IMR-90 (cell line): Measurements from ENCODE around the gene DNAJB12. TPM values are rescaled to one million over a fixed set of nuclear protein-coding genes. Genes with fewer than 3 reads are reported as not detected.

Experiments
- ATAC-seq: fragments of 200-7000 bp; cut with Tn5 transposase; 2 replicates; pipeline ENCODE4 v1.9.1; 2020; ENCODE audit warnings: low read depth, mild to moderate bottlenecking, moderate library complexity
- BruUV-seq: library from RNA; stranded (reverse); fragments of 400-500 nt; replicated peaks from 2 replicates; lab custom pipeline; 2021; lab: Mats Ljungman, UMichigan
- CTCF ChIA-PET: fragments of 300-600 bp; formaldehyde crosslinking; extraction: SDS; loops from one replicate; lab custom pipeline; 2021; ENCODE audit warnings: antibody characterized with exemption; lab: Yijun Ruan, JAX
- POLR2A ChIA-PET: fragments of 300-600 bp; sonication (Branson Sonifier 250); formaldehyde crosslinking; loops from one replicate; lab custom pipeline; 2022; ENCODE audit warnings: antibody characterized with exemption; ENCODE audit not compliant: unreplicated experiment; lab: Charles Lee
- DNase-seq: peaks from one replicate; pipeline ENCODE4 v3.0.0; 2013
- H2AFZ ChIP-seq: replicated peaks from 2 replicates; pipeline ENCODE3; 2013; ENCODE audit warnings: low read length, mild to moderate bottlenecking; ENCODE audit not compliant: poor library complexity
- H2AK5ac ChIP-seq: 2 replicates; pipeline ENCODE4 v1.6.1; 2013; ENCODE audit warnings: low read depth, low read length, inconsistent platforms
- H2AK9ac ChIP-seq: replicated peaks from 2 replicates; pipeline ENCODE3; 2013; ENCODE audit warnings: mild to moderate bottlenecking, low read depth, low read length, moderate library complexity; ENCODE audit not compliant: poor library complexity
- H2BK120ac ChIP-seq: 2 replicates; pipeline ENCODE4 v1.6.1; 2013; ENCODE audit warnings: low read depth, low read length, inconsistent platforms
- H2BK15ac ChIP-seq: 3 replicates; pipeline ENCODE4 v1.6.1; 2013; ENCODE audit warnings: low read depth, low read length, inconsistent platforms
- H2BK20ac ChIP-seq: 2 replicates; pipeline ENCODE4 v1.6.1; 2013; ENCODE audit warnings: low read depth, mild to moderate bottlenecking, inconsistent platforms, low read length, moderate library complexity
- H2BK5ac ChIP-seq: 2 replicates; pipeline ENCODE4 v1.6.1; 2013; ENCODE audit warnings: mild to moderate bottlenecking, low read depth, low read length, inconsistent platforms; ENCODE audit not compliant: poor library complexity, severe bottlenecking
- H3K14ac ChIP-seq: replicated peaks from 2 replicates; pipeline ENCODE4 v1.6.1; 2013; ENCODE audit warnings: low read depth, low read length, inconsistent platforms
- H3K18ac ChIP-seq: 2 replicates; pipeline ENCODE4 v1.6.1; 2013; ENCODE audit warnings: low read depth, low read length, control low read depth
- H3K23ac ChIP-seq: 2 replicates; pipeline ENCODE4 v1.6.1; 2013; ENCODE audit warnings: low read depth, low read length, inconsistent platforms
- H3K27ac ChIP-seq: 2 replicates; pipeline ENCODE4 v1.5.1; 2013; ENCODE audit warnings: mild to moderate bottlenecking, control low read depth, low read length; ENCODE audit not compliant: insufficient read depth
- H3K27me3 ChIP-seq: 2 replicates; pipeline ENCODE4 v1.6.1; 2013; ENCODE audit warnings: low read length; ENCODE audit not compliant: control insufficient read depth, insufficient read depth
- H3K36me3 ChIP-seq: 2 replicates; pipeline ENCODE4 v1.6.1; 2013; ENCODE audit warnings: low read length, mixed read lengths; ENCODE audit not compliant: control insufficient read depth, insufficient read depth
- H3K4ac ChIP-seq: 2 replicates; pipeline ENCODE4 v1.6.1; 2013; ENCODE audit warnings: low read depth, low read length, inconsistent platforms
- H3K4me1 ChIP-seq: 2 replicates; pipeline ENCODE4 v1.6.1; 2013; ENCODE audit warnings: low read length, mixed read lengths; ENCODE audit not compliant: control insufficient read depth, insufficient read depth
- H3K4me2 ChIP-seq: 2 replicates; pipeline ENCODE4 v1.6.1; 2013; ENCODE audit warnings: low read depth, mild to moderate bottlenecking, control low read depth, low read length, moderate library complexity
- H3K4me3 ChIP-seq: 2 replicates; pipeline ENCODE4 v1.5.1; 2013; ENCODE audit warnings: low read depth, mild to moderate bottlenecking, control low read depth, low read length, moderate library complexity; ENCODE audit not compliant: insufficient read depth
- H3K56ac ChIP-seq: 2 replicates; pipeline ENCODE4 v1.6.1; 2013; ENCODE audit warnings: low read length, inconsistent platforms; ENCODE audit not compliant: insufficient read depth; ENCODE audit errors: extremely low read depth
- H3K79me1 ChIP-seq, 2 experiments: 2 replicates each; pipeline ENCODE4 v1.6.1; 2013; ENCODE audit warnings: low read length in 2 of 2, inconsistent platforms in 1 of 2, low read depth in 1 of 2
- H3K9ac ChIP-seq: 2 replicates; pipeline ENCODE4 v1.6.1; 2013; ENCODE audit warnings: low read depth, low read length, control low read depth
- H3K9me1 ChIP-seq: 2 replicates; pipeline ENCODE4 v1.6.1; 2013; ENCODE audit warnings: low read length, inconsistent platforms; ENCODE audit not compliant: insufficient read depth
- H3K9me3 ChIP-seq: 2 replicates; pipeline ENCODE4 v1.6.1; 2013; ENCODE audit warnings: low read length; ENCODE audit not compliant: control insufficient read depth, insufficient read depth
- H4K20me1 ChIP-seq: 2 replicates; pipeline ENCODE4 v1.6.1; 2013; ENCODE audit warnings: low read length, inconsistent platforms; ENCODE audit not compliant: insufficient read depth
- H4K5ac ChIP-seq: 2 replicates; pipeline ENCODE4 v1.6.1; 2013; ENCODE audit warnings: mild to moderate bottlenecking, low read depth, low read length, control low read depth
- H4K8ac ChIP-seq, 2 experiments: 2 replicates each; pipeline ENCODE4 v1.6.1; 2013; ENCODE audit warnings: low read depth in 2 of 2, low read length in 2 of 2, control low read depth in 1 of 2, inconsistent platforms in 1 of 2
- H4K91ac ChIP-seq: 2 replicates; pipeline ENCODE4 v1.6.1; 2013; ENCODE audit warnings: low read depth, low read length, inconsistent platforms; ENCODE audit not compliant: insufficient read depth
- BHLHE40 ChIP-seq: fragments of 150-350 bp; IDR thresholded peaks from 2 replicates; pipeline ENCODE4 v1.6.1; 2016; ENCODE audit warnings: mild to moderate bottlenecking, low read depth, low read length
- CTCF ChIP-seq: conservative IDR thresholded peaks from 2 replicates; pipeline ENCODE4 v1.5.1; 2012; ENCODE audit warnings: mild to moderate bottlenecking, low read depth, low read length, improper control_type of control experiment
- MAZ ChIP-seq: IDR thresholded peaks from 2 replicates; pipeline ENCODE4 v1.6.1; 2012; ENCODE audit warnings: low read depth, mild to moderate bottlenecking, low read length, improper control_type of control experiment, moderate library complexity, borderline replicate concordance
- MXI1 ChIP-seq: IDR thresholded peaks from 2 replicates; pipeline ENCODE4 v1.6.1; 2012; ENCODE audit warnings: low read depth, mild to moderate bottlenecking, low read length, moderate library complexity, borderline replicate concordance
- NFE2L2 ChIP-seq: fragments of 150-350 bp; IDR thresholded peaks from 2 replicates; pipeline ENCODE4 v1.6.1; 2016; ENCODE audit warnings: low read depth, mild to moderate bottlenecking, low read length
- RAD21 ChIP-seq: IDR thresholded peaks from 2 replicates; pipeline ENCODE4 v1.6.1; 2012; ENCODE audit warnings: low read length, improper control_type of control experiment
- RCOR1 ChIP-seq: IDR thresholded peaks from 2 replicates; pipeline ENCODE4 v1.6.1; 2012; ENCODE audit warnings: mild to moderate bottlenecking, low read length, improper control_type of control experiment; ENCODE audit not compliant: insufficient replicate concordance
- SMC3 ChIP-seq: fragments of 150-350 bp; IDR thresholded peaks from 2 replicates; pipeline ENCODE4 v1.6.1; 2016; ENCODE audit warnings: low read depth, mild to moderate bottlenecking, antibody characterized with exemption, low read length, moderate library complexity
- WGBS, 2 experiments: methylation state at CpG; one replicate each; pipeline versions ENCODE4 v1.1.5 to v1.1.7; 2013; ENCODE audit warnings: missing lambda C conversion rate in 2 of 2; ENCODE audit not compliant: insufficient read length in 1 of 2; ENCODE audit errors: extremely low coverage in 2 of 2; 5-methylcytosine and 5-hydroxymethylcytosine counted together
- dilution Hi-C: fragments of 300-500 bp; cut with HindIII; formaldehyde crosslinking; loops from one replicate; pipeline ENCODE4 v1.14.3; 2018; ENCODE audit warnings: low sequenced_read_pairs; ENCODE audit not compliant: unreplicated experiment
- in situ Hi-C: fragments of 300-500 bp; cut with MboI; formaldehyde crosslinking; loops from 3 replicates; pipeline ENCODE4 v1.14.3; 2019; ENCODE audit warnings: low sequenced_read_pairs, inconsistent platforms, mixed read lengths
- intact Hi-C: fragments of 100-400 bp; cut with micrococcal nuclease; formaldehyde crosslinking; loops from 2 replicates; pipeline ENCODE4 v1.10.0; 2022
- polyA plus RNA-seq, 3 experiments: library from polyadenylated mRNA; depleted of rRNA; stranded (reverse); fragments of >200 nt; gene quantifications; 2 replicates each; pipeline ENCODE4 v1.2.3, GENCODE V29; 2012; ENCODE audit warnings: low replicate concordance in 1 of 3
- total RNA-seq: library from RNA; depleted of rRNA; stranded (reverse); fragments of >200 nt; gene quantifications from 2 replicates; pipeline ENCODE4 v1.2.3, GENCODE V29; 2012

Gene DNAJB12
- total and polyA plus RNA-seq, 2 of the 4 experiments (the other 2 are of a cell fraction): 18.3 to 24.0 TPM

GRCh38 chr10:72356987-72357386 is 2.3 kb upstream of the DNAJB12 start:
- Histone ChIP-seq H3K27me3 (no peaks in the 10 kb centered on the region), H3K56ac (no peak overlapping the region), H2BK5ac (no peak overlapping the region), H3K4ac (no peak overlapping the region), H3K36me3 (peaks cover 1% of the 10 kb centered on the region; the same call in 1 of the 2 replicates), H3K9ac (no peak overlapping the region), H3K4me2 (no peak overlapping the region), H3K4me1 (peaks cover 6% of the 10 kb centered on the region), H3K14ac (no peak overlapping the region), H3K9me1 (no peaks in the 10 kb centered on the region), H2BK15ac (no peak overlapping the region), H3K79me1 (peaks cover 15 to 30% of the 10 kb centered on the region in 2 experiments), H2BK120ac (no peak overlapping the region), H2AK9ac (no peak overlapping the region), H3K4me3 (no peak overlapping the region), H3K18ac (no peak overlapping the region), H3K23ac (no peak overlapping the region), H4K5ac (no peak overlapping the region), H3K9me3 (no peaks in the 10 kb centered on the region), H4K8ac (no peak overlapping the region), H3K27ac (no peak overlapping the region), H2AK5ac (no peak overlapping the region), H4K91ac (no peak overlapping the region), H4K20me1 (peaks cover 17% of the 10 kb centered on the region; the same call in 1 of the 2 replicates), H2BK20ac (no peak overlapping the region), H2AFZ (no peak overlapping the region)
- ChIA-PET POLR2A (no interaction called here), CTCF (no interaction called here)
- intact Hi-C loops (no loop called here), dilution Hi-C loops (no loop called here), in situ Hi-C loops (no loop called here)
- ATAC-seq: no peak
- no TSS peak for BruUV-seq
- no CpG with 5 or more reads among the region's 4 CpGs for WGBS, 2 experiments
- TF ChIP-seq NFE2L2 (no peak), SMC3 (no peak), BHLHE40 (no peak), CTCF (no peak), MAZ (no peak), RCOR1 (no peak), MXI1 (no peak), RAD21 (no peak)
- no peak for DNase-seq
